Measurements from ENCODE around the gene MSH3.

GRCh38 chr5:80825786-80826460, 171.5 kb downstream of the MSH3 start:
- TF ChIP-seq POLR2AphosphoS5 (IDR thresholded peaks at IDR 0.05; ENCODE audit: low read depth, low read length), result no peak
- TF ChIP-seq KDM1A (IDR thresholded peaks at IDR 0.05; ENCODE audit: borderline replicate concordance, low read length), result no peak
- no peak for TF ChIP-seq CEBPB (IDR thresholded peaks at IDR 0.05; ENCODE audit: low read depth, low read length)
- TF ChIP-seq POLR2A (IDR thresholded peaks at IDR 0.05; ENCODE audit: control extremely low read depth in 1 of 2, low read depth in 2 of 2, low read length in 2 of 2), result no peak
- no peak for TF ChIP-seq KDM5A (IDR thresholded peaks at IDR 0.05; ENCODE audit: low read length)
- no peak for TF ChIP-seq RAD21 (IDR thresholded peaks at IDR 0.05 in 1 of 2, conservative IDR thresholded peaks at IDR 0.05 in 1 of 2; ENCODE audit: low read depth in 2 of 2, low read length in 2 of 2)
- no peak for TF ChIP-seq ATF3 (IDR thresholded peaks at IDR 0.05; ENCODE audit: insufficient read depth, low read depth, low read length)
- TF ChIP-seq NRF1 (IDR thresholded peaks at IDR 0.05; ENCODE audit: low read depth, low read length), result no peak

Measured in H1 (cell line).